Stimulated activated naive CD4-positive, alpha-beta T cell (primary cell): Measurements from ENCODE around the gene TMEM270.

ENCODE experiments used
- DNase-seq, 6 experiments: peaks; one replicate each; lab custom pipeline; 2025; lab: John Stamatoyannopoulos, UW

The TMEM270 gene

GRCh38 chr7:73907554-73908122, 46.7 kb downstream of the TMEM270 start:
- no peak for DNase-seq

- no peak for DNase-seq
Measured at GRCh38 chr7:73908123-73908611, 47.2 kb downstream of the TMEM270 start.

- DNase-seq = no peak
Measured at GRCh38 chr7:73909051-73909941, 48.3 kb downstream of the TMEM270 start.

GRCh38 chr7:73909996-73910395, 49.0 kb downstream of the TMEM270 start:
- no peak for DNase-seq

GRCh38 chr7:73912223-73912622, 51.3 kb downstream of the TMEM270 start:
- no peak for DNase-seq
